DMS153 treated with DMSO at 0.1 percent for 48 hours (cell line): Measurements from ENCODE around the gene KRT17.
"Not testable (repeated sequence)": the region's sequence is repeated elsewhere in the genome, so short reads cannot be mapped to it uniquely, and the experiment has no call there.

ENCODE experiments used
- DNase-seq: peaks from one replicate; lab custom pipeline; 2025; ENCODE audit not compliant: unreplicated experiment; lab: John Stamatoyannopoulos, UW

Gene KRT17

GRCh38 chr17:41635121-41636097 is 11.0 kb upstream of the KRT17 start:
- DNase-seq, result no peak

- DNase-seq, result no peak
Observed at GRCh38 chr17:41634639-41635038, 10.3 kb upstream of the KRT17 start.

- no peak for DNase-seq
Observed at GRCh38 chr17:41633556-41634199, 9.3 kb upstream of the KRT17 start.

GRCh38 chr17:41632482-41633105 is 8.2 kb upstream of the KRT17 start:
- no peak for DNase-seq

GRCh38 chr17:41631898-41632285 is 7.5 kb upstream of the KRT17 start:
- DNase-seq, result no peak

- DNase-seq, result no peak
Observed at GRCh38 chr17:41631025-41631897, 6.9 kb upstream of the KRT17 start.

GRCh38 chr17:41629826-41630670 is 5.7 kb upstream of the KRT17 start:
- DNase-seq, result no peak

- DNase-seq, result no peak
Observed at GRCh38 chr17:41629316-41629715, 4.9 kb upstream of the KRT17 start.

GRCh38 chr17:41628621-41629255 is 4.4 kb upstream of the KRT17 start:
- not testable (repeated sequence) for DNase-seq

GRCh38 chr17:41628073-41628370 is 3.6 kb upstream of the KRT17 start:
- not testable (repeated sequence) for DNase-seq

- DNase-seq, result no peak
Observed at GRCh38 chr17:41627316-41628072, 3.1 kb upstream of the KRT17 start.

GRCh38 chr17:41626914-41627295 is 2.5 kb upstream of the KRT17 start:
- DNase-seq, result not testable (repeated sequence)

GRCh38 chr17:41626028-41626913 is 1.9 kb upstream of the KRT17 start:
- not testable (repeated sequence) for DNase-seq

GRCh38 chr17:41625602-41626001 is 1.2 kb upstream of the KRT17 start:
- DNase-seq, result no peak

GRCh38 chr17:41623184-41623861 is 1.1 kb downstream of the KRT17 start:
- DNase-seq, result not testable (repeated sequence)

GRCh38 chr17:41622340-41623183 is 1.8 kb downstream of the KRT17 start:
- DNase-seq, result not testable (repeated sequence)
